ENCODE measurements around the gene ZNF689.
"Not testable (repeated sequence)": the region's sequence is repeated elsewhere in the genome, so short reads cannot be mapped to it uniquely, and the experiment has no call there.

Gene ZNF689

GRCh38 chr16:30609926-30610839, at the start of gene ZNF689:
Gene ZNF689 (minus strand): TSS chr16:30610389. CDS start chr16:30610041, 348 bp downstream.
- peak; percentile 94 for DNase-seq

- peak; percentile 95 for DNase-seq
These were observed 48.7 kb upstream of the ZNF689 start for GRCh38 chr16:30658731-30659506.

GRCh38 chr16:30657866-30658730, 47.9 kb upstream of the ZNF689 start, which contains the start of gene FBRS:
Gene FBRS (plus strand): TSS chr16:30658431. CDS start chr16:30659519, 1,088 bp downstream.
- DNase-seq = peak; percentile 100

- DNase-seq = peak; percentile 58
These were observed 47.0 kb upstream of the ZNF689 start for GRCh38 chr16:30656974-30657865.

GRCh38 chr16:30656388-30656787, 46.2 kb upstream of the ZNF689 start:
- no peak for DNase-seq

- no peak for DNase-seq
These were observed 45.7 kb upstream of the ZNF689 start for GRCh38 chr16:30655815-30656347.

- no peak for DNase-seq
These were observed 44.7 kb upstream of the ZNF689 start for GRCh38 chr16:30654856-30655255.

- DNase-seq = no peak
These were observed 42.5 kb upstream of the ZNF689 start for GRCh38 chr16:30652718-30653117.

GRCh38 chr16:30652005-30652296, 41.8 kb upstream of the ZNF689 start:
- no peak for DNase-seq

- peak; percentile 42 for DNase-seq
These were observed 41.2 kb upstream of the ZNF689 start for GRCh38 chr16:30651124-30652004.

GRCh38 chr16:30650369-30651123, 40.4 kb upstream of the ZNF689 start, which contains the start of gene PRR14:
Gene PRR14 (plus strand): TSS chr16:30650960. CDS start chr16:30651646, 686 bp downstream.
- peak; percentile 99 for DNase-seq

GRCh38 chr16:30649725-30650368, 39.7 kb upstream of the ZNF689 start:
- no peak for DNase-seq

GRCh38 chr16:30647274-30647571, 37.0 kb upstream of the ZNF689 start:
- DNase-seq = no peak

- no peak for DNase-seq
These were observed 35.5 kb upstream of the ZNF689 start for GRCh38 chr16:30645727-30646126.

- DNase-seq = no peak
These were observed 34.2 kb upstream of the ZNF689 start for GRCh38 chr16:30644334-30644830.

GRCh38 chr16:30641378-30641982, 31.3 kb upstream of the ZNF689 start:
- DNase-seq = no peak

GRCh38 chr16:30637944-30638343, 27.8 kb upstream of the ZNF689 start:
- DNase-seq = peak; percentile 8

- DNase-seq = not testable (repeated sequence)
These were observed 26.9 kb upstream of the ZNF689 start for GRCh38 chr16:30637139-30637538.

- DNase-seq = no peak
These were observed 26.4 kb upstream of the ZNF689 start for GRCh38 chr16:30636599-30636998.
